HL-60 (cell line): ENCODE measurements around the gene ECM2.

Experiments
- DNase-seq, 2 experiments: peaks; one replicate each; pipeline ENCODE4 v3.0.0-alpha.2; 2010 to 2020; ENCODE audit warnings: low read depth in 1 of 2, low spot score in 1 of 2
- H3K27ac ChIP-seq: fragments of 250-450 bp; sonication (Bioruptor Pico); replicated peaks from 2 replicates; pipeline ENCODE4 v1.5.1; 2020; ENCODE audit warnings: mild to moderate bottlenecking, moderate library complexity
- H3K27me3 ChIP-seq: fragments of 250-450 bp; sonication (Bioruptor Pico); 2 replicates; pipeline ENCODE4 v1.5.1; 2021; ENCODE audit warnings: mild to moderate bottlenecking, moderate library complexity; ENCODE audit not compliant: insufficient read depth, poor library complexity, severe bottlenecking
- H3K4me3 ChIP-seq: replicated peaks from 2 replicates; pipeline ENCODE4 v1.5.1; 2011; ENCODE audit warnings: mild to moderate bottlenecking, control low read depth, low read length; ENCODE audit not compliant: insufficient read depth
- GABPA ChIP-seq: IDR thresholded peaks from 2 replicates; pipeline ENCODE4 v1.6.1; 2012; ENCODE audit warnings: low read depth
- POLR2AphosphoS5 ChIP-seq: IDR thresholded peaks from 2 replicates; pipeline ENCODE4 v1.6.1; 2012; ENCODE audit warnings: low read depth
- REST ChIP-seq: IDR thresholded peaks from 2 replicates; pipeline ENCODE4 v1.6.1; 2012; ENCODE audit warnings: low read depth; ENCODE audit not compliant: insufficient replicate concordance
- SPI1 ChIP-seq: IDR thresholded peaks from 2 replicates; pipeline ENCODE4 v1.6.1; 2012; ENCODE audit warnings: low read depth, mild to moderate bottlenecking, borderline replicate concordance
- TF ChIP-seq, protein P1 (sequence below): IDR thresholded peaks from one replicate; pipeline ENCODE4 v1.5.1; 2011; ENCODE audit warnings: low read length, control low read depth, inconsistent platforms; ENCODE audit not compliant: insufficient read depth

Gene ECM2

GRCh38 chr9:92493749-92494387 lies 41.9 kb downstream of the ECM2 start:
- DNase-seq, result no peak
- Histone ChIP-seq H3K4me3 (no peak overlapping the region), H3K27ac (no peak overlapping the region), H3K27me3 (no peaks in the 10 kb centered on the region)
- no peak for TF ChIP-seq POLR2AphosphoS5
- TF ChIP-seq SPI1, result no peak
- TF ChIP-seq GABPA, result no peak
- TF ChIP-seq, protein P1, sequence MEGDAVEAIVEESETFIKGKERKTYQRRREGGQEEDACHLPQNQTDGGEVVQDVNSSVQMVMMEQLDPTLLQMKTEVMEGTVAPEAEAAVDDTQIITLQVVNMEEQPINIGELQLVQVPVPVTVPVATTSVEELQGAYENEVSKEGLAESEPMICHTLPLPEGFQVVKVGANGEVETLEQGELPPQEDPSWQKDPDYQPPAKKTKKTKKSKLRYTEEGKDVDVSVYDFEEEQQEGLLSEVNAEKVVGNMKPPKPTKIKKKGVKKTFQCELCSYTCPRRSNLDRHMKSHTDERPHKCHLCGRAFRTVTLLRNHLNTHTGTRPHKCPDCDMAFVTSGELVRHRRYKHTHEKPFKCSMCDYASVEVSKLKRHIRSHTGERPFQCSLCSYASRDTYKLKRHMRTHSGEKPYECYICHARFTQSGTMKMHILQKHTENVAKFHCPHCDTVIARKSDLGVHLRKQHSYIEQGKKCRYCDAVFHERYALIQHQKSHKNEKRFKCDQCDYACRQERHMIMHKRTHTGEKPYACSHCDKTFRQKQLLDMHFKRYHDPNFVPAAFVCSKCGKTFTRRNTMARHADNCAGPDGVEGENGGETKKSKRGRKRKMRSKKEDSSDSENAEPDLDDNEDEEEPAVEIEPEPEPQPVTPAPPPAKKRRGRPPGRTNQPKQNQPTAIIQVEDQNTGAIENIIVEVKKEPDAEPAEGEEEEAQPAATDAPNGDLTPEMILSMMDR, result no peak
- no peak for TF ChIP-seq REST

- TF ChIP-seq POLR2AphosphoS5, result no peak
- no peak for TF ChIP-seq GABPA
- TF ChIP-seq REST, result no peak
- TF ChIP-seq, protein P1, result no peak
- no peak for TF ChIP-seq SPI1
- no peak overlapping the region for H3K4me3 ChIP-seq
- no peak overlapping the region for H3K27ac ChIP-seq
- DNase-seq, result no peak
- no peaks in the 10 kb centered on the region for H3K27me3 ChIP-seq
Observed at GRCh38 chr9:92492781-92493401, 42.9 kb downstream of the ECM2 start.

DNA sequence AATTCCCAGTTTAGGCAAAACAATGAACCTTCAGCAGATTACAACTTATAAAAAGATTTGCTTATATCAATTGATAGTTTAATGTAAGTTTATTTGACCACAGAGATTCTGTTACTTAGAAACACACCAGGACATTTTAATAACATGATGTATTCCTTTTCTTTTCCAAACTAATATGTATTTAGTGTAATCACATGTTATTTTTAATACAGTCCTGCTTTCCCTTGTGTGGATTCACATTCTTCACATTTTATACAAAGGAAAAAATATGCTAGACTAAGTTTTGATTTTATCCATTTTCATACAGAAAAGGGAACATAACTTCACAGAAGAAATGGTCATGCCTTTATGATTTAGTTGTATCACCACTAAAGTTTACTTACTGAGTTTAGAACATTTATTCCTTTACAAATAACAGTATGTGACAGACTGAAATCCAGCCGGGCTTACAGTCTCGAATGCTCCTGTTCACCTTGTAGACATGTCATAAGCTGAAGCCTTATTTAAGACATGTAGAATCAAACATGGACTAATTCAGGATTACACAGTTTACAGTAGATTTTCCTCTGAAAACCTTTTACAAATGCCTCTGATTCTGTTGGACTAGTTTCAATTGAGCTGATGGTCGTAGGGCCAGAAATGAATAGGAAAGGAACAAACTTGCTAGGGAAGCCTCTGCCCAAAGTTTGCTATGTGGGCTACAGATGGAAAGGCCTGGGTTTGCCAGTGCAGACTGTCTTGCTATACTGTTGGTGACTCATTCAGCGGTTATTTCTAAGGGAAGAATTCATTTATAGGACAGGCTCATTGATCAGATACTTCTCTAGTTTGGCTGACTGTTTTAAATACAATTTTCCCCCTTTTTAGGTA lies 46.9 kb downstream of the ECM2 start:
- DNase-seq, result no peak
- Histone ChIP-seq H3K4me3 (no peak overlapping the region), H3K27me3 (no peaks in the 10 kb centered on the region), H3K27ac (no peak overlapping the region)
- TF ChIP-seq SPI1 (no peak), REST (no peak), GABPA (no peak), POLR2AphosphoS5 (no peak)
- TF ChIP-seq, protein P1, result no peak
